Gastrocnemius medialis (tissue), 4 donors: ENCODE results near the gene GNL1.

Experiments
- POLR2A ChIP-seq, 2 donors: fragments of 450-650 bp; IDR thresholded peaks; one replicate each; pipeline ENCODE4 v1.6.1; 2017; ENCODE audit warnings: antibody characterized with exemption in 2 of 2, mild to moderate bottlenecking in 2 of 2, moderate library complexity in 2 of 2
- TF ChIP-seq, protein P1 (sequence below), 5 experiments: fragments of 450-650 bp in 3 of 5; fragments of 200-600 bp in 2 of 5; sonication (generic) in 2 of 5; IDR thresholded peaks in 4 of 5; conservative IDR thresholded peaks in 1 of 5; 1 replicate in 4 of 5; 2 replicates in 1 of 5; pipeline ENCODE4 v1.5.1; 2016 to 2019; ENCODE audit warnings: antibody characterized with exemption in 5 of 5, mild to moderate bottlenecking in 3 of 5, moderate library complexity in 3 of 5

DNA sequence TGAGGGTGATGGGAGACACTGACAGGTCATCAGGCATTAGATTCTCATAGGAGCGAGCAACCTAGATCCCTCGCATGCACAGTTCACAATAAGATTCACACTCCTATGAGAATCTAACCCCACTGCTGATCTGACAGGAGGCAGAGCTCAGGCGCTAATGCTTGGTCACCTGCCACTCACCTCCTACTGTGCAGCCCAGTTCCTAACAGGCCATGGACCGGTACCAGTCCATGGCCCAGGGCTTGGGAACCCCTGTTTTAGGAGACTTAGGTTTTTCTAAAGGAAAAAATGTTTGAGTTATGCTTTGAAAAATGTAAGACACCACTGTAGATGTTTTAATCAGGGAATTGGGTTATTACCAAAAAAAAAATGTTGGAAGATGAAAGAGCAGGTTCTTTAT is 60.3 kb downstream of the GNL1 start:
- TF ChIP-seq, protein P1, sequence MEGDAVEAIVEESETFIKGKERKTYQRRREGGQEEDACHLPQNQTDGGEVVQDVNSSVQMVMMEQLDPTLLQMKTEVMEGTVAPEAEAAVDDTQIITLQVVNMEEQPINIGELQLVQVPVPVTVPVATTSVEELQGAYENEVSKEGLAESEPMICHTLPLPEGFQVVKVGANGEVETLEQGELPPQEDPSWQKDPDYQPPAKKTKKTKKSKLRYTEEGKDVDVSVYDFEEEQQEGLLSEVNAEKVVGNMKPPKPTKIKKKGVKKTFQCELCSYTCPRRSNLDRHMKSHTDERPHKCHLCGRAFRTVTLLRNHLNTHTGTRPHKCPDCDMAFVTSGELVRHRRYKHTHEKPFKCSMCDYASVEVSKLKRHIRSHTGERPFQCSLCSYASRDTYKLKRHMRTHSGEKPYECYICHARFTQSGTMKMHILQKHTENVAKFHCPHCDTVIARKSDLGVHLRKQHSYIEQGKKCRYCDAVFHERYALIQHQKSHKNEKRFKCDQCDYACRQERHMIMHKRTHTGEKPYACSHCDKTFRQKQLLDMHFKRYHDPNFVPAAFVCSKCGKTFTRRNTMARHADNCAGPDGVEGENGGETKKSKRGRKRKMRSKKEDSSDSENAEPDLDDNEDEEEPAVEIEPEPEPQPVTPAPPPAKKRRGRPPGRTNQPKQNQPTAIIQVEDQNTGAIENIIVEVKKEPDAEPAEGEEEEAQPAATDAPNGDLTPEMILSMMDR (IDR thresholded peaks at IDR 0.05 in 4 of 5, conservative IDR thresholded peaks at IDR 0.05 in 1 of 5): no peak
- TF ChIP-seq POLR2A (IDR thresholded peaks at IDR 0.05): no peak
